HT1080 (cell line): ENCODE measurements around the gene SIX4. TPM values are rescaled to one million over a fixed set of nuclear protein-coding genes. Genes with fewer than 3 reads are reported as not detected.
"Not testable (repeated sequence)": the region's sequence is repeated elsewhere in the genome, so short reads cannot be mapped to it uniquely, and the experiment has no call there.

ENCODE experiments used
- DNase-seq: peaks from one replicate; pipeline ENCODE4 v3.0.0-alpha.2; 2015; ENCODE audit warnings: low read depth
- polyA plus RNA-seq, 2 experiments: library from polyadenylated mRNA; depleted of rRNA; stranded (reverse); fragments of >200 nt; gene quantifications; 2 replicates each; pipeline ENCODE4 v1.2.3, GENCODE V29; 2015
- total RNA-seq: library from RNA; depleted of rRNA; stranded (reverse); fragments of >200 nt; shearing (Covaris generic); gene quantifications from 2 replicates; pipeline ENCODE4 v1.2.3, GENCODE V29; 2014; rRNA removed

SIX4 gene
- 20.7 and 31.6 TPM in 2 replicates for total RNA-seq
- 13.2 and 15.2 TPM in 2 replicates for polyA plus RNA-seq (2015; cell fraction: cytosol; rRNA removed)
- 18.4 and 24.3 TPM in 2 replicates for polyA plus RNA-seq (2015; cell fraction: nucleus; rRNA removed)

DNA sequence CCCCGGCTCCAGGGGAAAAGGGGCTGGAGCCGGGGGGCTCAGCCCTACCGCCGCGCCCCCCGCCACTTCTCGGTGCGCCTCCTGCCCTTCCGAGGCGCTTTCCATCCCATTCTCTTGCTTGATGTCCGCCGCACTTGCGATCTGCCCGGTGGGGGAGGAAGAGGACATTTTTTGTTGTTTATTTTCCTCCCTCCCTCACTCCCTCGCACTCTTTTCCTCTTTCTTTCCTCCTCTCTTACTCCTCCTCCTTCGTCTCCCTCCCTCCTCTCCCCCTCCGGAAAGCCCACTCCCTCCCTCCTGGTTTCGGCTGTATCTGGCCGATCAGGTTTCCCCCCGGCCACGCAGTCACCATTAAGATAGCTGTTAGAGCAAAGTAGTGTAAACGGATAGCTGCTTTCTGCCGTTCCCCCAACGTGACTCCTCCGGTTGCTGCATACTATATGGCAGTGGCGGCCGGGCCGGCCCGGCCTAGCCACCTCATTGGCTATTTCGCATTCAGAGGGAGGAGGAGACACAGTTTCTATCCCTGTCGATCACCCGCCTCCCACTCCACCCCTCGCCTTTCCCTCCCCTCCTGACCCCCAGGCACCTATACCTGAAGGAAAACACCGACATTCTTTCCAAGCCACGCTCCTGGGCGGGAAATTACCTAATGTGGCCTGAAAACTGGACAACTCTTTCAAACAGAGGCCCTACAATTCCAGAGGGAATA lies at the start of gene SIX4:
TSS of gene SIX4 (minus strand) at position 445 of the 712 bp plus-strand sequence. CDS start at position 168, 277 bp downstream.
- DNase-seq, result peak; percentile 84

DNA sequence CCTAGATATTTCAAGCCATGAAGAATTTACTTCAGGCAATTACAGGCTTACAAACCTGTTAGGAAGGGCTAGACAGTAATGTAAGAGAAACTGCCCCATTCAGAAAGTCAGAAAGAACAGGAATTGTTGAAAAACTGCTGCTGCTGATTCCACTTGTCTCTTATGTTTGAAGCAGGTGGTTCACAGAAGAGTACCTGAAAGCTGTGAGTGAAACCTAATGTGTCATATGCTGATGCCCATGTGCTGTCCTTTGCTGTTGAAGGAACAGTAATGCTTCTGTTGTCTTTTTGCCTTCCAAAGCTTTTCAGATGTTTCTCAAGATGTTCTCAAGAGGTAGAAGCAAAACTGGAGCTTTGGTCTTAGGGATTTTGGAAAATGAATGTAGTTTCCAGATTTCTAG lies 49.4 kb upstream of the SIX4 start:
- DNase-seq, result no peak

- DNase-seq, result no peak
Measured at GRCh38 chr14:60771117-60771516, 47.0 kb upstream of the SIX4 start.

GRCh38 chr14:60768602-60769001 lies 44.5 kb upstream of the SIX4 start:
- DNase-seq, result no peak

DNA sequence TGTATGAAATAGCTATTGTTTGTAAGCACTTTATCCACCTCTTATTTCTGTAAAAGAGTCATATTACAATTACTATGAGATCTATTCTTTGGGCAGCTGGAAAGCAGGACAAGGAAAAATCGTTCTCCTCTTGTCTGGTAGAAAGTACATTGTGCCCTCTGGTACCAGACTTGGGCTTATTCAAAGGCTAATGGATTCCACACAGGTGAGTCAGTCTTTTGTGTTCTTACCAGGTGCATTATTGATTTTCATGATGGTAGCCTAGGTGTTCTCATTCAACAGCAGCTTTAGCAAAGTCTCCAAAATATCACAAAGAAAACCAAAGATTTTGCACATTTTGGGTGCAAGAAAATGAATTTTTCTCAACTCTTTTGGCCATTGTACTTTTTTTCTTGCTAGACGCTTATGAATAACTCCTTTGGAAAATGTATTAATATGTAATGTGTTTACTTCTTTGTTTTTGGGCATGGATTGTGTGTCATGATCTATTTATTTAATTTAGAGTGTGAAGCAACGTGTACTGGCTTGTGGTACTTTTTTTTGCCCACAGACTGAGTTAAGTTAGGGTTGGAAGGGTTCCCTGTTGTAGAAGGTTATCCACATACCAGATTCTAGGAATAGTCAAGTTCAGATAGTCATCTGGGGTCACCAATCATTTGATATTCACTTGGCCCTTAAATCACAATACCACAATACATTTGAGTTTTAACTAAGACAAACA lies 36.7 kb upstream of the SIX4 start:
- no peak for DNase-seq

DNA sequence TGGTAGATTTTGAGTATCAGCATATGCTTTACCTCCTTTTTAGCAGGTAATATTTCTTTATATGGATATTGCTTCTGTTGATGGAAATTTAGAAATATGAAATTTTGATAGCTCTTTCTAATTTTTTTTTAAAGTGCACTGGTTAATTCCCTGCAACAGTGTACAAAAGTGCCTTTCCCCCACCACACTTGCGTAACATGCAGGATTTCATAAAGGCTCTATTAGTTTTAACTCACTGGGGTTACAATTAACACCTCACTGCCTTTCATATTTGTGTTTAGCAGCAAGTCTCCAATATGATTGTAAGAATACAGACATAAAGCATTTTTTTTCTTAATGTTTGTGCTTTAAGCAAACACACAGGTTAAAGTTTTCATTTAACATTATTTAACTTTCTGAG lies 36.1 kb upstream of the SIX4 start:
- no peak for DNase-seq

GRCh38 chr14:60758885-60759284 lies 34.7 kb upstream of the SIX4 start:
- DNase-seq, result no peak

- peak; percentile 19 for DNase-seq
Measured at GRCh38 chr14:60757567-60758002, 33.4 kb upstream of the SIX4 start.

DNA sequence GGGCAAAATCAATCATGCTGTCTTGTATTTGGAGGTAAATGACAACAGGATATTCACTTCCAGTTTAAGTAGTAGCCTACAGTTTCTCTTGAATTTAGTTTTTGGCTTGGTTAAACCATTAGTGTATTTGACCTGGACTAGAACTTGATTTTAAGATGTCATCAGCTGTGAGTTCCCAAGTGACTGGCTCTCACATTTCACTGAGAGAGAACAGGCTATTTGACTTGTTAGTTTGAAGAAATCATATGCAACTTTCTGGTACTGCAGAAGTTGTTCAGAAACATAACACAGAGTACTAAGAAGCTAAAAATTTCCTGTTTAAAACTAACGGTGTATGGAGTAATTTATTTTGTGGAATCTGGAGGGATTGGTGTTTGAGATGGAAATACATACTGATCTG lies 32.7 kb upstream of the SIX4 start:
- DNase-seq, result no peak

GRCh38 chr14:60753264-60754119 lies 29.3 kb upstream of the SIX4 start:
- no peak for DNase-seq

GRCh38 chr14:60744566-60744965 lies 20.4 kb upstream of the SIX4 start:
- DNase-seq, result no peak

- DNase-seq, result no peak
Measured at GRCh38 chr14:60738843-60739508, 14.8 kb upstream of the SIX4 start.

GRCh38 chr14:60736494-60736893 lies 12.3 kb upstream of the SIX4 start:
- peak; percentile 62 for DNase-seq

- no peak for DNase-seq
Measured at GRCh38 chr14:60735416-60735815, 11.3 kb upstream of the SIX4 start.

- peak; percentile 76 for DNase-seq
Measured at GRCh38 chr14:60734465-60735242, 10.5 kb upstream of the SIX4 start, which contains the start of gene MNAT1. Gene MNAT1 (plus strand): TSS chr14:60734761. CDS start chr14:60734863, 102 bp downstream.

- DNase-seq, result no peak
Measured at GRCh38 chr14:60732840-60733483, 8.8 kb upstream of the SIX4 start.

GRCh38 chr14:60731291-60731690 lies 7.1 kb upstream of the SIX4 start:
- not testable (repeated sequence) for DNase-seq

DNA sequence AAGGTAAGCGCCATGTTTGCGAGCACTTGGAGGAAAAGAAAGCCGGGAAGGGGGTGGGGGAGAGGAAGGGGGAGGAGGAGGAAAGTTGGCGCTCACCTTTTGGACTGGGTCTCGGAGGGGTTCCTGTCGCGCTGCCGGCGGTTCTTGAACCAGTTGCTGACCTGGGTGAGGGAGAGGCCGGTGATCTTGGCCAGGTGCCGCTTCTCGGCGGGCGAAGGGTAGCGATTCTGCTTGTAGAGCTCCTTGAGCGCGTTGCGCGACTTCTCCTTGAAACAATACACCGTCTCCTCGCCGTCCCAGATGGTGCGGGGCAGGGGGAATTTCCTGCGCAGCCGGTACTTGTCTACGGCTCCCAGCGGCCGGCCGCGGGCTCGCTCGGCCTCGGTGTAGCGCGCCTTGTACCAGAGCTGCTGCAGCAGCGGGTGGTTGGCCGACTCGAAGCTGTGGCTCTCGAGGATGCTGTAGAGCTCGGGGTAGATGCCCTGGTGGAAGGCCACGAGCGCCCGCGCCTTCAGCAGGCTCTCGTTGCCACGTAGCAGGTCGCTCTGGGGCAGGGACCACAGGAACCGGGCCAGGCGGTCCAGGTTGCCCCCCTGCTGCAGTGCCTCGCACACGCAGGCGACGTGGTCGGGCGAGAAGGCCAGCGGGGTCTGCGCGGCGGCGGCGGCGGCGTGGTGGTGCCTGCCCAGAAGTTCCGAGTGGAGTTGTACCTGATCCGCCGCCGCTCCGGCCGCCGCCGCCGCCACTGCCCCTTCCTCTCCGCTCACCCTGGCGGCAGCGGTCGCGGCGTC lies 840 bp downstream of the SIX4 start:
- DNase-seq, result peak; percentile 47
